Stimulated activated CD8-positive, alpha-beta memory T cell treated with anti-CD3 and anti-CD28 coated beads, Interleukin-4, amount 100 ng/mL, for 4 hours (primary cell): ENCODE results near the gene RFPL2.
"Not testable (repeated sequence)": the region's sequence is repeated elsewhere in the genome, so short reads cannot be mapped to it uniquely, and the experiment has no call there.

Experiments
- DNase-seq, 2 donors: peaks; one replicate each; pipeline ENCODE4 v3.0.0-alpha.2; 2020; ENCODE audit warnings: low read depth in 2 of 2, low spot score in 1 of 2

RFPL2 gene

GRCh38 chr22:32206774-32207758, 2.2 kb upstream of the RFPL2 start:
- no peak for DNase-seq

- DNase-seq = no peak
Measured at GRCh38 chr22:32205974-32206773, 1.3 kb upstream of the RFPL2 start.

GRCh38 chr22:32204040-32204855, 625 bp downstream of the RFPL2 start:
- no peak for DNase-seq

GRCh38 chr22:32203181-32204039, 1.5 kb downstream of the RFPL2 start:
- DNase-seq = no peak

- no peak for DNase-seq
Measured at GRCh38 chr22:32202539-32203180, 2.2 kb downstream of the RFPL2 start.

- no peak for DNase-seq
Measured at GRCh38 chr22:32202161-32202538, 2.7 kb downstream of the RFPL2 start.

- DNase-seq = no peak
Measured at GRCh38 chr22:32200752-32201151, 4.1 kb downstream of the RFPL2 start.

- DNase-seq = no peak
Measured at GRCh38 chr22:32199961-32200360, 4.9 kb downstream of the RFPL2 start.

- DNase-seq = no peak
Measured at GRCh38 chr22:32199341-32199740, 5.5 kb downstream of the RFPL2 start.

- DNase-seq = not testable (repeated sequence)
Measured at GRCh38 chr22:32197553-32198226, 7.2 kb downstream of the RFPL2 start.

- DNase-seq = not testable (repeated sequence)
Measured at GRCh38 chr22:32195900-32196299, 9.0 kb downstream of the RFPL2 start.

GRCh38 chr22:32193346-32193745, 11.5 kb downstream of the RFPL2 start:
- DNase-seq = not testable (repeated sequence)

GRCh38 chr22:32191021-32191420, 13.9 kb downstream of the RFPL2 start:
- not testable (repeated sequence) for DNase-seq

- DNase-seq = no peak
Measured at GRCh38 chr22:32185821-32186220, 19.1 kb downstream of the RFPL2 start.

- DNase-seq = no peak
Measured at GRCh38 chr22:32183625-32184024, 21.2 kb downstream of the RFPL2 start.

- DNase-seq = no peak
Measured at GRCh38 chr22:32181043-32181442, 23.8 kb downstream of the RFPL2 start.

GRCh38 chr22:32177221-32177765, 27.6 kb downstream of the RFPL2 start:
- DNase-seq = no peak

GRCh38 chr22:32175683-32176644, 28.9 kb downstream of the RFPL2 start:
- DNase-seq = no peak
